SU-DHL-6 (cell line): ENCODE results near the gene MAML3.

ENCODE experiments used
- CTCF ChIP-seq: fragments of 200-600 bp; sonication (generic); IDR thresholded peaks from one replicate; pipeline ENCODE4 v1.5.1; 2017; ENCODE audit warnings: antibody characterized with exemption, mild to moderate bottlenecking, low read length, moderate library complexity; ENCODE audit not compliant: insufficient read depth, poor library complexity, severe bottlenecking
- EZH2phosphoT487 ChIP-seq: fragments of 200-600 bp; sonication (generic), shearing (Covaris generic); conservative IDR thresholded peaks from 2 replicates; pipeline ENCODE4 v1.6.1; 2018; ENCODE audit warnings: mild to moderate bottlenecking, antibody characterized with exemption, low read length, moderate library complexity, mixed read lengths

GRCh38 chr4:139754938-139755337, 399.0 kb downstream of the MAML3 start:
- TF ChIP-seq CTCF (no peak), EZH2phosphoT487 (no peak)
